Nucleus accumbens (tissue), 56 donors: ENCODE measurements around the gene UNC13B.
"Not testable (repeated sequence)": the region's sequence is repeated elsewhere in the genome, so short reads cannot be mapped to it uniquely, and the experiment has no call there.

Experiments
- DNase-seq, 56 donors: peaks; one replicate each; lab custom pipeline; 2025; lab: John Stamatoyannopoulos, UW

UNC13B gene

GRCh38 chr9:35161713-35162604 lies at the start of gene UNC13B:
Gene UNC13B (plus strand): TSS chr9:35162009. CDS start chr9:35162284, 275 bp downstream.
- DNase-seq: peak; percentile 65 to 97 (median 91)

- peak in 8 of 56 donors; percentile 4 to 73 (median 12) for DNase-seq
These were observed 49.4 kb upstream of the UNC13B start for GRCh38 chr9:35112257-35113020.

- peak in 52 of 56 donors; percentile 11 to 86 (median 55) for DNase-seq
These were observed 47.5 kb upstream of the UNC13B start for GRCh38 chr9:35114113-35114839.

GRCh38 chr9:35114840-35115628 lies 46.8 kb upstream of the UNC13B start:
- peak in 24 of 56 donors; percentile 5 to 44 (median 17) for DNase-seq

- DNase-seq: peak; percentile 51 to 98 (median 89)
These were observed 45.9 kb upstream of the UNC13B start, which contains the start of gene ATOSB for GRCh38 chr9:35115680-35116538. Gene ATOSB (minus strand): TSS chr9:35115862. CDS start chr9:35108274, 7,588 bp downstream.

- peak in 4 of 56 donors; percentile 41 to 64 (median 60) for DNase-seq
These were observed 45.3 kb upstream of the UNC13B start for GRCh38 chr9:35116539-35116897.

GRCh38 chr9:35116898-35117551 lies 44.8 kb upstream of the UNC13B start:
- DNase-seq: peak in 55 of 56 donors; percentile 30 to 95 (median 80)

GRCh38 chr9:35134920-35135319 lies 26.9 kb upstream of the UNC13B start:
- DNase-seq: no peak

GRCh38 chr9:35135988-35136387 lies 25.8 kb upstream of the UNC13B start:
- no peak for DNase-seq

GRCh38 chr9:35136866-35137265 lies 24.9 kb upstream of the UNC13B start:
- DNase-seq: no peak

GRCh38 chr9:35140093-35140492 lies 21.7 kb upstream of the UNC13B start:
- DNase-seq: no peak

- DNase-seq: no peak
These were observed 19.8 kb upstream of the UNC13B start for GRCh38 chr9:35142037-35142436.

GRCh38 chr9:35147941-35148563 lies 13.8 kb upstream of the UNC13B start:
- DNase-seq: not testable (repeated sequence)

GRCh38 chr9:35152926-35153325 lies 8.9 kb upstream of the UNC13B start:
- no peak for DNase-seq

GRCh38 chr9:35156781-35157180 lies 5.0 kb upstream of the UNC13B start:
- no peak for DNase-seq

GRCh38 chr9:35157836-35158235 lies 4.0 kb upstream of the UNC13B start:
- DNase-seq: not testable (repeated sequence)

GRCh38 chr9:35158501-35159280 lies 3.1 kb upstream of the UNC13B start:
- DNase-seq: no peak
